HG02759 (cell line): Measurements from ENCODE around the gene NECTIN4.
"Not testable (repeated sequence)": the region's sequence is repeated elsewhere in the genome, so short reads cannot be mapped to it uniquely, and the experiment has no call there.

Experiments
- ATAC-seq: cut with Tn5 transposase; IDR thresholded peaks from one replicate; pipeline ENCODE4 v1.9.1; 2021; ENCODE audit warnings: mild to moderate bottlenecking, moderate library complexity; ENCODE audit not compliant: unreplicated experiment

Gene NECTIN4

DNA sequence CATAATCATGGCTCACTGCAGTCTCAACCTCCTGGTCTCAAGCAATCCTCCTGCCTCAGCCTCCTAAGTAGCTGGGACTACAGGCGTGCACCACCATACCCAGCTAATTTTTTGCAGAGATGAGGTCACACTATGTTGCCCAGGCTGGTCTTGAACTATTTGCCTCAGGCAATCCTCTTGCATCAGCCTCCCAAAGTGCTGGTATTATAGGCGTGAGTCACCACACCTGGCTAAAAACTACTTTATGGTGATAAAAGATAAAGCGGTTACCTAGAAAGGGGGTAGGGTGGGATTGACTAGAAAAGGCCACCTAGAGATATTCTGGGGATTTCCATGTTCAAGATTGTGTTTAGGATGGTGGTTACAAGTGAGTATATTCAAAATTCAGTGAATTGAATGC lies 55.6 kb downstream of the NECTIN4 start:
- ATAC-seq = no peak

DNA sequence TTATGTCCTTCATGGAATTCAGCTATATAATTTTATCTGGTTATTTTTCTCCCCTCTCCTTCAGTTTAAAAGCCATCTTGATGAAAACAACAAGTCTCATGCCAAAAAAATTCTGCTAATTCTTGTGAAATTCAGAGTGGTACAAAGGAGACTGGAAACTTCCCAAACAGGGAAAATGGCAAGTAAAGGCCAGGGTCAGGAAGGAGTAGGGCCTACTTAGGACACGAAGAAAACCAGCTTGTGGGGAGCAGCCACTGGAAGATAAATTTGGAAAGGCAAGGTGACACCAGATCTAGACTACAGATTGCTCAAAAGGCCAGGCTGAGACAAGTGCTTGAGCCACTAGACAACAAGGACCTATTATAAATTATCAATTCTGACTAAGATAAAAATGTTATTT lies 56.9 kb downstream of the NECTIN4 start:
- no peak for ATAC-seq

DNA sequence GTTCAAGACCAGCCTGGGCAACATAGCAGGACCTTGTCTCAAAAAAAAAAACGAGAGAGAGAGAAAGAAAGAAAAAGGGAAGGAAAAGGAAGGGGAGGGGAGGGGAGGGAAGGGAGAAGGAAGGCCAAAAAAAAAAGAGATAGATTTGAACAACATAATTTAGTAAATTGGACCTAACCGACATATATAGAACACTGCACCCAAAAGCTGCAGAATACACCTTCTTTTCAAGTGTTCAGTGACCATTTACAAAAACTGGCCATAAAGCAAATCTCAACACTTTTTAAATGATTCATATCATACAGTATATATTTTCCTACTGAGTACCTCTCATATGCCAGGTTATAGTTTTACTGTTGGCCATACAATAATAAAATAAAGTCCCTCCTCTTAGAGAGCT lies 57.5 kb downstream of the NECTIN4 start:
- ATAC-seq = no peak

DNA sequence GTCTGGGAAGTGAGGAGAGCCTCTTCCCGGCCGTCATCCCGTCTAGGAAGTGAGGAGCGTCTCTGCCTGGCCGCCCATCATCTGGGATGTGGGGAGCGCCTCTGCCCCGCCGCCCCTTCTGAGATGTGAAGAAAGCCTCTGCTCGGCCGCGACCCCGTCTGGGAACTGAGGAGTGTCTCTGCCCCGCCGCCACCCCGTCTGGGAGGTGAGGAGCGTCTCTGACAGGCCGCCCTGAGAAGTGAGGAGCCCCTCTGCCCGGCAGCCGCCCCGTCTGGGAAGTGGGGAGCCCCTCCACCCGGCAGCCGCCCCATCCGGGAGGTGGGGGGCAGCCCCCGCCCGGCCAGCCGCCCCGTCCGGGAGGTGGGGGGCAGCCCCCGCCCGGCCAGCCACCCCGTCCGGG lies 59.9 kb downstream of the NECTIN4 start:
- ATAC-seq = not testable (repeated sequence)

DNA sequence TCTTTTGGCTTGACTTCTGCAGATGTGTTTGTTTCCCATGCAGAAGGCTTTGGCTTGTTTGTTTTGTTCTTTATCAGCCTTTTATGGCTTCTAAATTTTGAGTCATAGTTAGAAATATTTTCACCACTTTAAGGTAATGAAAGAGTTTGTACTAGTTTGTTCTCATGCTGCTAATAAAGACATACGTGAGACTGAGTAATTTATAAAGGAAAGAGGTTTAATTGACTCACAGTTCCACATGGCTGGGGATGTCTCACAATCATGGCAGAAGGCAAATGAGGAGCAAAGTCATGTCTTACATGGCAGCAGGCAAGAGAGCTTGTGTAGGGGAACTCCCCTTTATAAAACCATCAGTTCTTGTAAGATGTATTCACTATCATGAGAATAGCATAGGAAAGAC lies 62.4 kb downstream of the NECTIN4 start:
- ATAC-seq = not testable (repeated sequence)

DNA sequence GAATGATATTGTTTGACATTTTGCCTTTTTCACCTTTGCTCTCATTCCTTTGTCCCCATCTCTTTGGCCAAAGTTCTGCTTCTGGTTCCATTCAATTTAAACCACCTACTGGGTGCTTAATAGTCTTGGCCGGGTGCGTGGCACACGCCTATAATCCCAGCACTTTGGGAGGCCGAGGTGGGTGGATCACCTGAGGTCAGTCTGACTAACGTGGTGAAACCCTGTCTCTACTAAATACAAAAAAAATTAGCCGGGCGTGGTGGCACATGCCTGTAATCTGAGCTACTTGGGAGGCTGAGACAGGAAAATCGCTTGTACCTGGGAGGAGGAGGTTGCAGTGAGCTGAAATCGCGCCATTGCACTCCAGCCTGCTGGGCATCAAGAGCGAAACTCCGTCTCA lies 66.9 kb downstream of the NECTIN4 start:
- ATAC-seq = not testable (repeated sequence)

DNA sequence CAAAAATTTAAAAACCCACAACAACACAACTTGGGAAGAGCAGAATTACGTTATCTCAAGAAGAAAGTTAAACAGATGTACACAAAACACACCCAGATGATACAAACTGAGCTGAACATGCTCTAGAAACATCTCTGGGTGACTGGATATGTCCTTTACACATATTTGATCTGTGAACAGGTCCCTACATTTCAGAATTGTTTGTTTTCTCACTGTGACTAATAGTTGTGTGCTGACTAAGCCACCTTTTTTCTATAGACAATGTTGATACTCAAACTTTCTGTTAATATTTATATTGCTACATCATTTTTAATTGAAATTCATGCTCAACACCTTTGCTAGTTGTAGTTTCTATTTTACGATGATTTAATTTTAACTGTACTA lies 67.4 kb downstream of the NECTIN4 start:
- ATAC-seq = no peak

DNA sequence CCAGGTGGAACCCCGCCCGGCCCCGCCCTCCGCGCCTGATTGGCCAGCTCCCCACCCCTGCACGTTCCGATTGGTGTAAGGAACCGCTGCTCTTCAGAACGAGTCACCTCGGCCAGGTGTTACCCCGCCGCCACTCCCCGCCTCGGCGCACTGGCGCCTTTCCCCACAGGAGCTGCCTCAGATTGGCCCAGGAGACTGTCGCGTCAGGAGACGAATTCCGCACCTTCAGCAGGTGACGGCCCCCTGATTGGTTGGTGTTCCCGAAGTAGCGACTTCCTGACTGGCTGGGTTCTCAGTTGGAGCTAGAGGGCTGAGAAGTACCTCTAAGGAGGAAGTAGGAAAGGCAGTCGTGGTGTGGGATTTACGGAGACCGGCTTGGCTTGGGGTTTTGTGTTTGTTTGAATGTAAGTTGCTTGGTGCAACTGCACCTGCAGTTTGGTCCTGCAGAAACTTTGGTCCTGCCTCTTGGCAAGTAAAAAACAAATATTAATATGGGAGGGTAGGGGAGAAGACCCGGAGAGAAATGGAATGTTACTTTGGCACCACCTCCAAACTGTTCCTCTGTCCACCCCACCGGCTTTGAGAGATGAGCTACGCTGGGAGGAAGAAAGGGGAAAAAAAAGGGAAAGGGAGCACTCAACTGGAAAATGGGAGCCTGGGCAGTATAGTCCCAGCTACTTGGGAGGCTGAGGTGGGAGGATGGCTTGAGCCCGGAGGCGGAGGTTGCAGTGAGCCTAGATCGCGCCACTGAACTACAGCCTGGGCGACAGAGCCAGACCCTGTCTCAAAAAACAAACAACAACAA lies 68.0 kb downstream of the NECTIN4 start:
- ATAC-seq = peak; percentile 88
